GM21515 (cell line): ENCODE data around the gene TTC22.

ENCODE experiments used
- ATAC-seq: cut with Tn5 transposase; IDR thresholded peaks from one replicate; pipeline ENCODE4 v1.9.1; 2021; ENCODE audit not compliant: unreplicated experiment

Gene TTC22

DNA sequence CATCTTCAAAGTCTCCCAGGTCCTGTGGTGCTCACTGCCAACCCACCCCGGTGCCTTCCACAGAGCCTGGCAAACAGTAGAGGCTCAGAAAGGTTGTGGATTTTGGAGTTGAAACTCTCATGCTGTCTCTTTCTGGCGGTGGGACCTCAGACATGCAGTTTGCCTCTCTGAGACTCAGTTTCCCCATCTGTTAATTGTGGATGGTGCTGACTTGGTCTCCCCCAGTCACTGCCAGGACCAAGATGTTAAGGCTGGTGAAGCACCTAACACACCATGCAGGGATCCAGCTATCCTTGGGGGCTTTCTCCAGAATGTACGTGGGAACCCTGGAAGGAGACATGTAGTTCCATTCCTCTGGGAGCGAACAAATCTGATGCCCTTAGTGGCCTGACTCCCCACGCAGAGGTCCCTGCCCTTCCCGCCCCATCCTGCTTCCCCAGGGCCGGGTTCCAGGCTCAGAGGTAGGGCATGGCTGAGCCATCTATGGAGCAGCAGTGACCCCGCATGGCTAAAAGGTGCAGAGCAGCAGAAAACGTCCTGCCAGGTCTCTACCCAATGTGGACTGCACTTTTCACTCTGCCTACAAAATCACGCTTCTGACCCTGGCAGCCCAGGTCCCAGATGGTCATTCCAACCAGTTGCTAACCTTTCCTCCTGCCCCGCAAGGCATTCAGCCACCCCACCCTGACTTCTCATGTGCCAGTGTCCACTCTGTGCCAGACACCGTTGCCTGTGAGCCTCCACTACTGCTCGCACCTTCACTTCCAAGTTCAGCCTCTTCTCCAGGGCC lies 9.2 kb upstream of the TTC22 start:
- ATAC-seq: peak; percentile 61

DNA sequence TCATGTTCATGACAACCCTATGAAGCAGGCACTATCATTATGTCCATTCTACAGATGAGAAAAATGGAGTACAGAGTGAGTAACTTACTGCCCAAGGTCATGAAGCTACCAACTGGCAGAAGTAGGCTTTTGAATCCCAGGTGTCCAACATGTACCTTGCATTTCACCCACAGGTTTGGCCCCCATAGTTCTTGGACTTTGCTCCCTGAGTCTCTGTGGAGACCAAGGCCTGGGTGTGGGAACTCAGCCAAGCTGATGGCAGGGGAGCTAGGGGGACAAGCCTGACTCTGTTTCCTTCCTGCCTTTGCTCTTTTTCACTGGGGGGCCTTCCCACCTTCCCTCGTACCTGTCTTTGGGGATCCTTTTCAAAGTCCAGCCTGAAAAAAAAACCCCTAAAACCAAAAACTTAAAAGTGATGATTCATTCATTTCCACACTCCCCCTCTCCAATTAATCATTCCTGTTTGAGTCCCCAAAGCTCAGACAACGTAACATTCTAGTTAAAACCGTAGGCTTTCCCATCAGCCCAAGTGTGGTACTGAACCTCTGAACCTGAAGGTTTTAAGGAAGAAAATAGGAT lies 8.5 kb upstream of the TTC22 start:
- no peak for ATAC-seq

DNA sequence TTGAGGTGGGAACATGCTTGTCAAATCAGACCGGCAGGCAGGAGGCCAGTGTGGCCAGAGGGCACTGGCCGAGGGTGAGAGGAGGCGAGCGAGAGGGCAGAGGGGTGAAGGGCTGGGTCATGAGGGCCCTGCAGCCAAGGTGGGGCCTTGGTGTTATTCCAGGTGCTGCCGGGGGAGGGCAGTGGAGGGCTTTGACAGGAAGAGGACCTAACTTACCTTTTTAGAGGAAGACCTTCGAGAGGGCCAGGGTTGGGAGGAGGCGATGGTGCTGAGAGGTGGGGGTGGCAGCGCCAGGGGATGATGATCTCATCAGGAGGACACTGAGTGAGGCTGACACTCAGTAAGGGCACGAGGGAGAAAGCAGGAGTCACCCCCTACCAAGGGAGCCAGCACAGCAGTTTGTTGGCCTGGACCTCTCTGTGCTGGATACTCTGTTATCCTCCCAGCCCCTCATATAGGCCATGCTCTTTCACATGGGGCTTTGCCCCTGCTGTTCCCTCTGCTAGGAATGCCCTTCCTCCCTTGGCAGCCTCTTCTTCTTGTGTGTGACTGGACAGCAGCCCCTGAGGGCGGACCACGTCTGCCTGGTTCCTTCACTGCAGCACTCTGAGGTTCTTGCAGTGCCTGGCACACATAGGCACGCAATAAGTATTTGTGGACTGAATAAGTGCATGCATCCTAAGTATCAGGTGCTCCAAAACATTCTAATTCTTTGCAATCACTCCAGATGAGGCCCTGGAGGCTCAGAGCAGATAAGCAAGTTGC lies 7.5 kb upstream of the TTC22 start:
- no peak for ATAC-seq

DNA sequence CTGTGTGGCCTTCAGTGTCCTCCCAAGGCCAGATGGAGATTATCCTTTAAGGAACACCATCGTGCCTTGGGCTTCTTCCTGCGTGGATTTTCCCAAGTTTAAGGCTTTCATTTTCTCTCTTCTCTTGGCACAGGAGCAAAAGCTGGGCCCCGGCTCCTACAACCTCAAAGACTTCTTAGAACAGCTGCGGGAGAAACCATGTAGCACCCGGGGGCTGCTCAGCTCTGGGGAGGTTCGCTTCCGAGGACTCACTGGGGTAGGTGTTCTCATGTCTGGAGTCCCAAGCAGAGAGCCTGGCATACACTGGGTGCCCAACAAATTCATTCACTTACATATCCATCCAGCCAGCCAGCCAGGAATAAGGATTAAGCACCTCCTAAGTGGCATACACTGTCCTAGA lies 6.6 kb upstream of the TTC22 start:
- no peak for ATAC-seq

DNA sequence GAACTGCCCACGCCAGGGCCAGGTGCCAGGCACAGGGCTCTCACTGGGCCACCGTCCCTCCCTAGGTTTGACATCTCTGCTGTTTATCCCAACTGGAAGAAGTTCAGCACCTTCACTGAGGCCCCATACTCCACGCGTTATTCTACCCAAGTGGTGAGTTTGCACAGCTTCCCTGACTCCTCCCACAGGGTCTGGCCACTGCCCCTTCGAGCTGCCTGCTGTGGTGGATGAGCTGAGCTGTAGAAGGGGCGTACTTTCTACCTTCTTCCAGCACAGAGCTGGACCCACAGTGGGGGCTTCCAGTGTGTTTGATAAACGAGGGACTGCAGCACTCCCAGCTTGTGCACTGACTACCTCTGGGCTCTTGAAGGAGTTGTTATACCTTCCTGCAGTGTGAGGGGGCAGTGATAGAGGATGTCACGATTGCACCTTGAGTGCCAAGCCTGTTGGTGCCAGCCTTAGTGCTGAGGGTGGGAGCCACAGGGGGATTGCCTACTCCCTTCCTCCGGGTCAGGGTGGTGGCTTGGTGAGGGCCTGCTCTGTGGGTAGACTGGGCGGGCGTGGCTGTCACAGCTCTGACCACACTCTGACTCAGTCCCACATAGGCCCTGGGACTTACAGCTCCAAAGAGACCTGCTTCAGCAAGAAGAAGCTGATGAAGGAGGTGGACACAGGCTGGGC lies 5.9 kb upstream of the TTC22 start:
- no peak for ATAC-seq

DNA sequence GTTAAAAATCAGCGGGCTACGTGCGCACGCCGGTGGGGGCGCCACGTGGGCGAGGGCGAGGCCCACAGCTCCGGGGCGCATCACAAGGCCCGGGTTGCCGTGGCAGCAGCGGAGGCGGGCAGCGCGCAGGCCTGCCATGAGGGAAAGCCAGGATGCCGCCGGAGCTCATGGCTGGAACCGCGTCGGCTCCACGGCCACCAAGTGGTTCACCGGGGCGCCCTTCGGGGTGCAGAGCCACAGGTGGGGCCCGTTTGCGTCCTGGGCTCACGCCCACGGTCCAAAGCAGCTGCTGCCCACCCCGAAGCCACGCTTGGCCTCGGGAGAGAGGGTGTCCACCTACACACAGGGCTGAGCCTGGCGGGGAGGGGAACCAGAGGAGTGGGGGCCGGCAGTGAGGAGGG lies 4.9 kb upstream of the TTC22 start:
- ATAC-seq: no peak

DNA sequence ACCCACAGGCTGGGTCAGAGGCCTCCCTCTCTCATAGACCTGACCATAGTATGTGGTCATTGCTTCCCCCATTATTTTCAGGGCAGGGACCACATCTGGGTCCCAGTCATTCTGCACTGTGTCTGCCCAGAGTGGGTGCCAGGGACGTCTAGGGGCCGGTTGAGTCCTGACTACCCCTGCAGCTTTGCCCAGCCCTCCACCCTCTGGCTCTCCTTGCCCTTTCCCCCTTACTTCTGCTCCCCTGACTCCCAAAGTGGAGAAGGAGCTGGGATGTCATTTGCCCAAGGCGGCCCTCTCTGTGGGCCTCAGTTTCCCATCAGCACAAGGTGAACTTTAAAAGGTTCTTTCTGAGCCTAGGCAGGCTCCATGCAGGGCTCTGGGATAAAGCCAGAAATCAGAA lies 4.3 kb upstream of the TTC22 start:
- no peak for ATAC-seq

DNA sequence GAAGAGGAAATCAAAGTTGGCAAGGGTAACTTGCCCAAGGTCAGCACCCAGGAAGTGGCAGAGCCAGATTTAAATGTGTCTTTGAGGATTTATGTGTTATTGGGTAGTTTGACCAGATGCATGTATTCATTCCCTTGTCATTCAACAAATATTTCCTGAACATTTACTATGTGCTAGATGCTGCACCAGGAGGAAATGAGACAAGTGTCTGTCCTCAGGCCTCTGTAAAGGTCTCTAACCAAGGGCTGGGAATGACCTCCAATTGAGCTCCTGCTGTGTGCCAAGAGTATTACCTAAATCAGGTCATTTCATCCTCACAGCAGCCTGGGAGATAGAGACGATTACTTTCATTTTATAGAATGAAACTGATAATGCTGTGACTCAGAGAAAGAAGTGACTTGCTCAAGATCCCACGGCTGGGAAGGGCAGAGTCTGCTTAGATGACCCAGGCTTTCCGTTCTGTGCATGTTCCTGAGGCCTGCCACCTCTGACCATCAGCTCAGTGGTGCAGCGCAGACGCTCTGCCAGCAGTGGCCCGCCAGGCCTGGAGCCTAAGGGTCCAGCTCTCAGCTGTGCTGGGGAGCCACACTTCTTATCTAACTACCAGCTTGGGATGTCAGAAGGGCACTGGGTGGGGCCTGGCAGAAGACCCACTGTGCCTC lies 3.5 kb upstream of the TTC22 start:
- ATAC-seq: no peak

DNA sequence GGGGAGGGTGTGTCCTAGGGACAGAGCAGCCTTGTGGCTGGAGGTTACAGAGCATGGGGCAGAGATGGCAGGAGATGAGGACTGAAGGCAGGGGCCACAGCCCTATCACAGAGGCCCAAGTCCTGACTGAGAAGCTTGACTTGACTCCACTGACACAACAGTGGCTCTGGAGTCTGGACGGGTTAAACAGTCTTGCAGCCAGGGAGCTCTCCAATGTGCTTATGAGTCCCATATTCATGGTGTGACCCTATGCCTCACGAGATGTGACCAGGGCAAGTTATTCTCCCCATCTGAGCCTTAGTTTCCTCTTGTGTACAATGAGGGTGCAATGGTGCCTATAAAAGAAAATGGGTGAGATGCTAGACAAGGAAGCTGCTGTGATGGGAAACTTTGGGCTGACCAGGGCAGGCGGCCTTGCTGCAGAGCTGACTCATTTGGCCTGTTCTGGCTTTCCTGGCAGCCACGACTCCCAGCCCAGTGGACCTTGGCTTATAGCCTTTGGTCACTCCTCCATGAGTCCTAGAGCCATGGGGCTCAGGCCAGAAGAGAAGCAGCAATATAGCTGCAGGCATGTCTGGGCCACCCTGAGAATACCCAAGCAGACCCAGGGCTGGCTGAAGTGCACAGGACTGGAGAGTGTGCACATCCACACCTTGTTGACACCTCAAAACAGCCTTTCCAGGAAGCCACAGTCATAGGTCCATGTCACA lies 2.8 kb upstream of the TTC22 start:
- no peak for ATAC-seq

DNA sequence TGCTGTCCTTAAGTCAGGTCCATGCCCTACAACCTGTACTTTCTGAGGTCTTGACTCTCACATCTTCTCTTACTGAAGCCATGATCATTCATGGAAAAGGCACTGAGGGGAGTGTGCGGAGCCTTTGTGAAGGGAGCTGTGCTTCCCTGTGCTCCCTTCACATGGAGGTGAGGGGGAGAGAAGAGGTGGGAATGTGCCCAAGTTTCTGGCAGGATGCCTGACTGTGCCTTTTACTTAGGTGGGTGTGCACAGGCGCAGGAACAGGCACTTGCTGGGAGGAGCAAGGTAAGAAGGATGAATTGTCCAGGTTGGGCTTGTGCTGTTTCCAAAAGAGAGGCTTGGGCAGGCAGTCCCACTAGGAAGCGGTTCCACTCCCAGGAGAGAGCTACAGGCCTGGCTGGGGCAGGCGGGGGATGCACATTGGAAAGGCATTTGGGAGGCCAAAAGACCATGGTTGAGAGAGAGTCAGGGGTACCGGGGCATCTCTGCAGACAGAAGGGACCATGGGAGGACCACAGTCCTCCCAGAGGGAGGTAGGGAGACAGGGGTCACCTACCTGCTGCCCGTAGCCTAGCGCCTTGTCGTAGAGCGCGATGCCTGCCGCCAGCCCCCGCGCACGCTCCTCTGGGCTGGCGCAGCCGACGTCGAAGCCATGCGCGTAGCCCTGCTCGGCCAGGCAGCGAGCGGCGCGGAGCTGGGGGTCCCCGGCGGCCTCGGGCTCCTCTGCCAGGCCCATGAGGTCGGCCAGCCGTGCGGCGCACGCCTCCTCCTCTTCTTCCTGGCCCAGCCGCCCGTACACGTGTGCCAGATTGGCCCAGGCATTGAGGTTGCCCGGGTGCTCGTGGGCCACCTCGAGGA lies 853 bp downstream of the TTC22 start:
- ATAC-seq: no peak

DNA sequence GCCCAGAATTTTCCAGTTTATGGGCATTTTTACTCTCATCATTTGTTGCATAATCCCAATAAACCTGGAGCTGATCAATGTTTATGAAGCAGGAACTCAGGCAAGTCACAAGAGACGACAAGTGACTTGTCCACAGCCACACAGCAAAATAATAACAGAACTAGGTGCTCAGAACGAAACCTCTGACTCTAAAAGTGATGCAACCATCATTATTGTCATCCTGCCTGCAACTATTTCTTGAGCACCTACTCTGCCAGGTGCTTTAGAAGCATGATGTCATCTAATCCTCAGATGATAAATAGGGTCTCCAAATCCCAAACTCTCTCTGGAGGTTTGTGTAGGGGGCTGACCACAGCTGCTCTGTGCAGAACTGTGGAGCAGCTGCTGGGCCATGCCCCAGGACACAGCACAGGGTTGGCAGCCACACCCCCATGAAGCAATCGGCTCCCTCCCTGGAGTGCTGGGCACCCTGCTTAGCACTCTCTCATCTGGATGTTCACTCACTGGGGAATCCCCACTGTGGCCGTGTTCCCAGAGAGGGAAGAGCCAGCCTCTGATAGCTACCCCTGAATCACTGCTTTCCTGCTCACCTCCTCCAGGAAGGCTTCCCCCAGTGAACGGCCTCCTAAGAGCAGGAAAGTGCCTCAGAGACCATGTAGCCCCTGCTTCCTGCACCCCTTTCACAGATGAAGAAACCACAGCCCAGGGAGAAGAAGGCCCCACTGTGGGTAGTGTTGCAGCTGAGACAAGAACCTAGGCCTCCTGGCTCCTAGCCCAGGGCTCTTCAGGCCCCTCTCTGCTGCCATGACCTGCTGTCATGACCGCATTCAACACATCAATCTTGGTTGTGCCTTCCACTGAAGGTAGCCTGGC lies 2.1 kb downstream of the TTC22 start:
- ATAC-seq: no peak

DNA sequence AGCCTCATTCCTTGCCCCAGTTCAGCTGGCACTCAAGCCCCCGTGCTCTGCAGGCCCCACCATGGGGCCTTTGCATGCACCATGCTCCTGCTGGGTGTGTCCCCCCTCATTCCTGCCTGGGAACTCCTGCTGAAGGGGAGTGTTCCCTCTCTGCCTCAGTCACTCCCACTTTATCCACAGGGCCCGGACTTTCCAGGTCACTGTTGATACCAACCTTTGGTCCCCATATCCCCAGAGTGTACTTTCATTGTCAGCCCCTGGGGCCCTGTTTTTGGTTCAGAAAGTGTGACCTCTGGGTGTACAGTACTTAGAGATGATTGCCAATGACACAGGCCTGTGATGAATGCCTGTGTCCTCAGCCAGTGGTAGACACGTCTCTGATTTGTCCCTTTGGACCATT lies 2.9 kb downstream of the TTC22 start:
- ATAC-seq: no peak

DNA sequence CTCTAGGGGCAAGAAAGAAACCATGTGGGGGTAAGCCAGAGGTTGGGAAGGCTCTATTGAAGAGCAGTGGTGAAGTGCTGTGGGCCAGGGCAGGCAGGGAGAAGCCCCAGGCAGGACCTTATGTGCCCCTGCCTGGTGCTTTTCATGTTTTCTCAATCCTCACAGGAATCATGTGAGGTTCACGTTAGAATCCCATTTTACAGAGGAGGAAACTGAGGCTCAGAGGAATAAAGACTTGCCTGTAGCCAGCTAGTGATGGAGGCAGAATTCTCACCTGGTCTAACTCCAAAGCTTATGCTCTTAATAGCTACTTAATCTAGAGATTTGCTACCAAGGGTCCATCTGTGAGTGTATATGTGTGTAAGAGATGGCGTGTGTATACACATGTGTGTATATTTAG lies 4.2 kb downstream of the TTC22 start:
- no peak for ATAC-seq

DNA sequence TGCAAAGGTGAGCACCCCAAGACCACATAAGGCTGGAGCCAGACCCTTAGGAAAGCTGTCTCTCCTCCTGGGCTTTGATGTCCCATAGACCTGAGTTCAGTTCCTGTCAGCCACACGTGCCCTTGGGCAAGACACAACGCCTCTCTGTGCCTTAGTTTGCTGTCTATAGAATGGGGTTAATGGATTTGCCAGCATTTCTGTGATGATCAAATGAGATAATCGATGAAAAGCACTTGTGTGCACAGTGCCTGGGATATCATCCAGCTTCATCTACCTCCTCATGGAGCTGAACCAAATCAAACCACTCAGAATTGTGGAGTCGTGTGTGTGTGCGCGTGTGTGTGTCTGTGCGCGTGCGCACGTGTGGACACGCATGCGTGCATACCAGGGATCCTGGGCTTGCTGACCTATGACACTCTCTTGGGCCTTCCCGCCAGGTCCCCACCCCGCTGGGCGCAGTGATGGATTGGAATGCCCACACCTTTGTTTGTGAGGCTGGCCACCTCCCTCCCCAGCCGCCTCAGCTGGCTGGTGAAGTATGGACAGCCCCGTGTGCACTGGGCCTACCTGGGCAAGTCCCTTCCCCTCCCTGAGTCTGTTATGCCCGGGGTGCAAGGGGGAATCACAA lies 5.2 kb downstream of the TTC22 start:
- no peak for ATAC-seq

DNA sequence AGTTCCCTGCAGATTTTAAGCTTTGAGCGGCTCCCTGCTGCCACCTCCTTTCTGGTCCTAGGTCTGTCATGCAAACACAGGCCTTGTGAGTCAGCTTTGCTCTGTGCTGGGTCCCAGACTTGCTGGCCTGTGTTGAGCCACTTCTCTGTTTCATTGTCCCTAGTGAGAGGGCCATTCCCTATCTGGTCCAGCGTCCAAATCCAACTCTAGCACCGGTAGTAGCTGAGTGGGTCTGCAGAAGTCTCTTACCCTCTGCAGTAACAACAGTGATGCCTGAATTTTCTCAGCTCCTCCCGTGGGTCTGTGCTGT lies 5.8 kb downstream of the TTC22 start:
- ATAC-seq: no peak

DNA sequence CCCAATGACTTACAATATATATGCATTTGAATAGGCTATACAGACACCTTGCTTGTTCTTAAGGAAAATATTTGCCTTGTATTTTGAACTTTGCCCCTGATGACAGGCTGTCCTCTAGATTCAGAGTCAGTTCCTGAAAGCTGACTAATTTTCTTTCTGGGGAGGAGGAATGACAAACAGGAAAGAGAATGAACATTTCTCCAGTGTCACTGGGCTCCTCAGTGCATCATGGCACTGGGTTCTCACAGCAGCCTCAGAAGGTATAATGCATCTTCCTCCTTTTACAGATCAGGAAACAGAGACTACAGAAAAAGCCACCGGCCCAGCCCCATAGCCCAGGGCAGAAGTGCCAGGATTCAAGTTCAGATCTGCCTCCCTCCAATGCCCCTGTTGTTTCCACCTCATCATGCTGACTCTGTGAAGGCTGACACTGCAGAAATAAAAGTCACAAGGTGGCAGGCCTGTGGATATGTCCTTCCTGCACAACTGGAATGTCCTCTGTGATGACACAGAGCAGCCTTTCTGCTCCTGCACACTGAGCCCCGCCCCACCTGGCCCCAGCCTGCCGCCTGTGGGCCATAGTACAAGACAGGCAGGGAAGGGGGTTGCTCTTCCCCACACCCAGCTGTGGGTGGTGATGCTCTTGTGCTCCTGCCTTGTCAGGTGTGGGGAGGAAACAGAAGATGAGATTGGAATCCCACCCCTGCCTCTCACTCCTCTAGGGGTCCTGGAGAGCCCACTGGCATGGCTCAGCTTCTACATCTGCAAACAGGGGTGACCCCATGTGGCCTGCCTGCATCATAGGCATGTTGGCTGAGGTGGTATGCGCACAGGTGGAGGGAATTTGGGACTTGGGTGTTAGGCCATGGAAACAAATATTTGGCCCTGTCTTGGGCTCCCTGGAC lies 6.4 kb downstream of the TTC22 start:
- no peak for ATAC-seq

DNA sequence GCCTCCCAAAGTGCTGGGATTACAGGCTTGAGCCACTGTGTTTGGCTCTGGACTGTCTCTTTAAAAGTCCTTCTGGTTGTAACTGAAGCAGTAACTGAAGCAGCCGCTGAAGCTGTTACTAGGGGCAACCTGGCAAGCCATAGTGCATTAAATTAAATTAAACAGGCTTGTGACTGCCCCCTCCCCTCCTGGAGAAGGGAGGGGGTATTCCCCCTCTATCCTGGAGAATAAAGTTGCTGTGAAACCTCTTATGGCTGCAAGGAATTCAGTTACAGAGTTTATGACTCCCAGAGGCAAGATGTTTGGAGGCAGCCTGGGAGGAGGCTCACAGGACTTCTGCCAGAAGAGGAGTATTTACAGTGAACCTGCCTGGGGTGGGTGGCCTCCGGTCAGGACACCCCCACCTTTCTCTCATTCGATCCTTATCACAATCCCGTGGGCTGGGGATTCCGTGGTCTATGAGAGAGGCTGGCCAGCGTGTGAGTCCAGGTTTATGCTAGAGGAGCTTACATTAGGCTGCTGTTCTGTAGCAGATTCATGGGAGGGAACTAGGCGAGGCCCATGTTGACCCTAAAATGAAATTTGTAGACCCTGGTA lies 8.3 kb downstream of the TTC22 start:
- no peak for ATAC-seq
